Heart right ventricle (tissue), 16 donors: Measurements from ENCODE around the gene TMEM220. TPM values are rescaled to one million over a fixed set of nuclear protein-coding genes. Genes with fewer than 3 reads are reported as not detected.

ENCODE experiments used
- ATAC-seq, 8 donors: fragments of 200-7000 bp; cut with Tn5 transposase; one replicate each; pipeline ENCODE4 v1.9.1; 2020; ENCODE audit warnings: mild to moderate bottlenecking in 8 of 8, moderate library complexity in 8 of 8, moderate number of reproducible peaks in 1 of 8
- DNase-seq, 2 donors: peaks; one replicate each; pipeline ENCODE4 v3.0.0-alpha.2; 2020
- H3K27ac ChIP-seq, 10 donors: fragments of 200-600 bp; sonication (generic) in 2 of 10; one replicate each; pipeline versions ENCODE4 v1.5.0 to v1.8.0; 2020 to 2022; ENCODE audit warnings: mild to moderate bottlenecking in 3 of 10
- H3K27me3 ChIP-seq, 7 donors: fragments of 200-600 bp; one replicate each; pipeline ENCODE4 v1.8.0; 2021 to 2022; ENCODE audit warnings: mild to moderate bottlenecking in 2 of 7
- H3K36me3 ChIP-seq, 9 donors: fragments of 200-600 bp; sonication (generic) in 1 of 9; one replicate each; pipeline versions ENCODE4 v1.5.0 to v1.8.0; 2020 to 2022; ENCODE audit warnings: mild to moderate bottlenecking in 2 of 9
- H3K4me1 ChIP-seq, 9 donors: fragments of 200-600 bp; sonication (generic) in 1 of 9; one replicate each; pipeline versions ENCODE4 v1.5.0 to v1.8.0; 2020 to 2022; ENCODE audit warnings: mild to moderate bottlenecking in 4 of 9
- H3K4me3 ChIP-seq, 10 donors: fragments of 200-600 bp; sonication (generic) in 2 of 10; one replicate each; pipeline versions ENCODE4 v1.5.0 to v1.8.0; 2020 to 2022; ENCODE audit warnings: mild to moderate bottlenecking in 7 of 10, moderate library complexity in 2 of 10
- H3K9me3 ChIP-seq, 11 donors: fragments of 200-600 bp in 10 of 11; sonication (generic) in 2 of 11; one replicate each; pipeline versions ENCODE4 v1.5.0 to v1.8.0; 2013 to 2022; ENCODE audit warnings: mild to moderate bottlenecking in 2 of 11, control low read depth in 1 of 11, moderate library complexity in 1 of 11
- WGBS, 2 donors: extraction: QIAGEN DNeasy Blood & Tissue Kit; methylation state at CpG; one replicate each; pipeline ENCODE4 v1.1.7; 2013; ENCODE audit warnings: inconsistent platforms in 1 of 2; 5-methylcytosine and 5-hydroxymethylcytosine counted together
- intact Hi-C, 10 donors: fragments of 100-400 bp; cut with DNase I; formaldehyde crosslinking; loops; one replicate each; pipeline versions ENCODE4 v1.11.1 to v1.14.2; 2022
- polyA plus RNA-seq, 2 donors: library from polyadenylated mRNA; stranded (reverse); fragments of 200-250 nt; gene quantifications; one replicate each; pipeline ENCODE4 v1.2.3, GENCODE V29; 2013
- total RNA-seq, 10 donors: library from RNA; stranded (reverse); fragmentation: NEBNext Ultra II Directional in 3 of 10; extraction: Animal tissue kit (Norgen Biotek cat#: 25700) in 3 of 10; gene quantifications; one replicate each; pipeline versions ENCODE4 v1.2.1 to v1.2.4, GENCODE V29; 2021 to 2023
- TF ChIP-seq, protein P1 (sequence below), 9 donors: fragments of 200-600 bp; sonication (generic) in 2 of 9; IDR thresholded peaks; one replicate each; pipeline versions ENCODE4 v1.5.0 to v1.8.0; 2021 to 2022; ENCODE audit warnings: antibody characterized with exemption in 9 of 9, mild to moderate bottlenecking in 5 of 9, moderate library complexity in 1 of 9
- donor health status: Arrhythmogenic right ventricular cardiomyopathy.
- donor health status: ischemic (EF 13 %, LVEDD 7.1; RV severe dilation, severe dysfunction).
- donor health status: healthy with polysubstance abuse.
- donor health status: DM: no; HTN: yes; CAD: no.
- donor health status: DM: no; HTN: no; CAD: no.
- donor health status: ischemic (EF 25% LVEDD 6.9; RV normal size, moderate dysfunction).
- donor health status: ischemic (EF 25% LVEDD 5.7; RV mildly dilated, moderate dysfunction).
- donor health status: healthy.
- donor health status: DM: yes; HTN: yes; CAD: no.
- donor health status: Ischemic cardiomyopathy.
- donor health status: ischemic (EF 35%, LVEDD 5.7; RV mildly dilated, moderate dysfunction).
- donor health status: nonischemic (EF 11% LVEDD 7.7; RV severe dilation, severe dysfunction).
- donor health status: DM: yes; HTN: yes; CAD: no.
- donor health status: PGD.
- donor health status: ischemic (EF 29% LVEDD 5.4; RV normal size, mild dysfunction).
- donor health status: nonischemic (EF 23%, LVEDD 6.1; RV moderate dilation, normal function).

TMEM220 gene
- total and polyA plus RNA-seq, 12 donors = 3.8 to 13.6 (median 7.6) TPM

DNA sequence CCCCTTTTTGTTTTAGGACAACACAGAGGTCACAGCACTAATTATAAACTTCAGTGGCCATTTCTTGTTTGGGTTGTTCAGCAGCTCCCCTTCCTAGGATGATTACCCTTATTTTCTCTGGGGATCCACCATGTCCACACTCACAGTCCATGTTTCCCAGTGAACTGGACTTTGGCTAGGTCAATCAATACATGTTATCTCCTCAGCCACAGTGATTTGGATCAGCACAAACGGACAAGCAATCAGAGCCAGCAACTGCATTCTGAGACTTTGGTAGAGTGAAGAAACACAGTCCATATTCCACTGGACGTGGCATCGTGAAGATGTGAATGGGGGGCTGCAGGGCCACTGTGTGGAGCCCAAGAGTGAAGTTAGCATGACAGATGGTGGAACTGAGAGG is 4.6 kb downstream of the TMEM220 start:
- 88% methylated on average over 3 of the region's 3 CpGs for WGBS, 2 donors
- intact Hi-C loops = no loop called here
- H3K36me3 ChIP-seq = peaks cover 0 to 65% (median 9%) of the 10 kb centered on the region in 9 donors

DNA sequence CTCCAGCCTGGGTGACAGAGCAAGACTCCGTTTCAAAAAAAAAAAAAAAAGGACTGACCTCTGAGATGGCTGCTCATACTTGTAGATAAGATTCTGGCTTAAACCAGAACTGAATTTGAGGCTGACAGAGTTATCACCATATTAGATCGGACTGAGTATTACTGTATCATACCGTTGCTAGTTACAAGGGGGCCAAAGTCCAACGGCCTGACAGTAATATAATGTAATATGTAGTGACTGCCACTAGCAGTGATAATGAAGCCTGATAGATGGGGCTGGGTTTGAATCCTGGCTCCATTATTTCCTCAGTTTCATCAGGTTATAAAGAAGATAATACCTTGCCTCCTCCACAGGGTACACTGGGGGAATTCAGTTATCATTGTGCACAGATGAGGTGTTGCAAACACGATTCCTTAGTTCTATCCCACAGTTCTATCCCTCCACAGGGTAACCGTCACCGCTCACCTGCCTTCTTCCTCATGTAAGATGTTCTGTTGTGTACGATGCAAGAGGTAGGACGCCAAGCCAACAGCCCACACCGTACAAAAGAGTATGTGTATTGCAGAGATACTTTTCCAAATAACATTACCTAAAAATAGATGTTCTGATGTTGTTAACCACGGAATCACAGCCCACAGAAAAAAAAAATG is 5.2 kb downstream of the TMEM220 start:
- intact Hi-C loops = no loop called here

More for the DNA sequence above, 4.6 kb downstream of the TMEM220 start:
- H3K4me3 ChIP-seq = no peak overlapping the region
- no peaks in the 10 kb centered on the region for H3K9me3 ChIP-seq
- H3K4me1 ChIP-seq = peaks cover 0 to 8% (median 2%) of the 10 kb centered on the region in 9 donors
- ATAC-seq = no peak
- H3K27me3 ChIP-seq = no peaks in the 10 kb centered on the region
- no peak overlapping the region for H3K27ac ChIP-seq
- TF ChIP-seq, protein P1, sequence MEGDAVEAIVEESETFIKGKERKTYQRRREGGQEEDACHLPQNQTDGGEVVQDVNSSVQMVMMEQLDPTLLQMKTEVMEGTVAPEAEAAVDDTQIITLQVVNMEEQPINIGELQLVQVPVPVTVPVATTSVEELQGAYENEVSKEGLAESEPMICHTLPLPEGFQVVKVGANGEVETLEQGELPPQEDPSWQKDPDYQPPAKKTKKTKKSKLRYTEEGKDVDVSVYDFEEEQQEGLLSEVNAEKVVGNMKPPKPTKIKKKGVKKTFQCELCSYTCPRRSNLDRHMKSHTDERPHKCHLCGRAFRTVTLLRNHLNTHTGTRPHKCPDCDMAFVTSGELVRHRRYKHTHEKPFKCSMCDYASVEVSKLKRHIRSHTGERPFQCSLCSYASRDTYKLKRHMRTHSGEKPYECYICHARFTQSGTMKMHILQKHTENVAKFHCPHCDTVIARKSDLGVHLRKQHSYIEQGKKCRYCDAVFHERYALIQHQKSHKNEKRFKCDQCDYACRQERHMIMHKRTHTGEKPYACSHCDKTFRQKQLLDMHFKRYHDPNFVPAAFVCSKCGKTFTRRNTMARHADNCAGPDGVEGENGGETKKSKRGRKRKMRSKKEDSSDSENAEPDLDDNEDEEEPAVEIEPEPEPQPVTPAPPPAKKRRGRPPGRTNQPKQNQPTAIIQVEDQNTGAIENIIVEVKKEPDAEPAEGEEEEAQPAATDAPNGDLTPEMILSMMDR (IDR thresholded peaks at IDR 0.05) = no peak
- no peak for DNase-seq

GRCh38 chr17:10718547-10718946 is 11.3 kb downstream of the TMEM220 start:
- H3K27me3 ChIP-seq = no peaks in the 10 kb centered on the region
- intact Hi-C loops = no loop called here
- no peak overlapping the region for H3K27ac ChIP-seq
- DNase-seq (no peak), ATAC-seq (no peak)
- H3K9me3 ChIP-seq = no peaks in the 10 kb centered on the region
- TF ChIP-seq, protein P1 (IDR thresholded peaks at IDR 0.05) = no peak
- WGBS, 2 donors = 41 to 44% methylated on average over 1 of the region's 1 CpG
- H3K4me3 ChIP-seq = no peak overlapping the region
- peaks cover 0 to 69% (median 5%) of the 10 kb centered on the region in 9 donors for H3K36me3 ChIP-seq
- H3K4me1 ChIP-seq = no peaks in the 10 kb centered on the region

More for the DNA sequence above, 5.2 kb downstream of the TMEM220 start:
- Histone ChIP-seq H3K36me3 (peaks cover 0 to 70% (median 9%) of the 10 kb centered on the region in 9 donors), H3K4me3 (no peak overlapping the region), H3K27ac (no peak overlapping the region), H3K4me1 (peaks cover 0 to 7% (median 2%) of the 10 kb centered on the region in 9 donors), H3K9me3 (no peaks in the 10 kb centered on the region), H3K27me3 (no peaks in the 10 kb centered on the region)
- TF ChIP-seq, protein P1 (IDR thresholded peaks at IDR 0.05) = no peak
- DNase-seq = no peak
- 90% methylated on average over 11 of the region's 11 CpGs for WGBS, 2 donors
- ATAC-seq = no peak

GRCh38 chr17:10716218-10716617 is 13.6 kb downstream of the TMEM220 start:
- Histone ChIP-seq H3K4me1 (peaks cover 0 to 1% (median 0%) of the 10 kb centered on the region in 9 donors), H3K27ac (no peak overlapping the region), H3K36me3 (peaks cover 0 to 74% (median 16%) of the 10 kb centered on the region in 9 donors), H3K27me3 (no peaks in the 10 kb centered on the region), H3K9me3 (no peaks in the 10 kb centered on the region), H3K4me3 (no peak overlapping the region)
- WGBS, 2 donors = 83 to 86% methylated on average over 10 of the region's 10 CpGs
- TF ChIP-seq, protein P1 (IDR thresholded peaks at IDR 0.05) = no peak
- no peak for DNase-seq
- ATAC-seq = no peak
- intact Hi-C loops = no loop called here
